ENCODE measurements around the gene LCLAT1.

DNA sequence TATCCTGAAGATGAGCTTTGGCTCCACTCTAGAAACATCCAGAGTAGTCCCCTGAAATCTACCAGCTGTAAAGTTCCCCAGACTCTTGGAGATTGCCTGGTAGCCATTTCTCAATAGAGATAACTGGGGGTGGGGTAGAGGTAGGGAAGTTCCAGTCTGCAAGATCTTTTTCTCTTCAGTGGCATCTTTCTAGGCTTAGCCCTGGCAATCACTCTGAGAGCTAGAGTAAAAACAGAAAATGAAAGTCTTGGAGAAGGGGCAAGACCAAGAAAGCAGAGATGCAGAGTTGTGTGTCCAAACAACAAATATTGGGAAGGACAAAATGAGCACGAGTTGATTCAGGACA is 41.8 kb upstream of the LCLAT1 start:
- TF ChIP-seq POLR2A (IDR thresholded peaks at IDR 0.05; ENCODE audit: low read length) (no peak), GATA1 (IDR thresholded peaks at IDR 0.05; ENCODE audit: low read depth, low read length) (no peak)

Data from erythroblast (primary cell).